CD1c-positive myeloid dendritic cell (primary cell): Measurements from ENCODE around the gene MYT1.

ENCODE experiments used
- DNase-seq: peaks from one replicate; pipeline ENCODE4 v3.0.0-alpha.2; 2016; ENCODE audit errors: extremely low spot score

Gene MYT1

DNA sequence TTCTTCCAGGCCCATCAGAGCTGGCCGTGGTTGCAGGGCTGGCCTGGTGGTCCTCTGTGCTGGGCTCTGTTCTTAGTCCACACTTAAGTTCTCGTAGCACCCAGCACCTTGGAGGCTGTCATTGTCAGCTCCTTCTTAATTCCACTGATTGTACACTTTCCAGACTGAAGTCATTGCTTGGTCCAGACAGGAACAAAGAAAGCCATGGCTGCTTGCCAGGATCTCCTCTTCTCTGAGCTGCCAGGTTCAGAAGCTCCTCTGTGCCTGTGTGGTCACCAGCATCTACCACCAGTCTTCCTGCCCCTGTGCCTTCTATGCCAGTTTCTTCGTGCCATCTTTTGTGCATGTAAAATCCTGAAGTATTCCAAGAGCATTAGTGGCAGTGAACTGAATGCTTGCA lies 51.8 kb downstream of the MYT1 start:
- DNase-seq = no peak

DNA sequence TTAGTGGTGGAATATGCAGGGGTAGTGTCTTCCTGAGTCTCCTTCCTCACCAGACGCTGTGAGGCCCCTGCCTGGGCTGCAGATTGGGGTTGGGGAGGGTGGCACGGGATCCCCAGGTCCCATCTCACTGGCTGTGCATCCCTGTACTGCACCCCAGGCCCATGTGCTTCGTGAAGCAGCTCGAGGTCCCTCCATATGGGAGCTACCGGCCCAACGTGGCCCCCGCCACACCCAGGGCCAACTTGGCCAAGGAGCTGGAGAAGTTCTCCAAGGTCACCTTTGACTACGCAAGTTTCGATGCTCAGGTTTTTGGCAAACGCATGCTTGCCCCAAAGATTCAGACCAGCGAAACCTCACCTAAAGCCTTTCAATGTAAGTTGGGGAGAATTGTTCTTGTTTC lies 52.7 kb downstream of the MYT1 start:
- no peak for DNase-seq

DNA sequence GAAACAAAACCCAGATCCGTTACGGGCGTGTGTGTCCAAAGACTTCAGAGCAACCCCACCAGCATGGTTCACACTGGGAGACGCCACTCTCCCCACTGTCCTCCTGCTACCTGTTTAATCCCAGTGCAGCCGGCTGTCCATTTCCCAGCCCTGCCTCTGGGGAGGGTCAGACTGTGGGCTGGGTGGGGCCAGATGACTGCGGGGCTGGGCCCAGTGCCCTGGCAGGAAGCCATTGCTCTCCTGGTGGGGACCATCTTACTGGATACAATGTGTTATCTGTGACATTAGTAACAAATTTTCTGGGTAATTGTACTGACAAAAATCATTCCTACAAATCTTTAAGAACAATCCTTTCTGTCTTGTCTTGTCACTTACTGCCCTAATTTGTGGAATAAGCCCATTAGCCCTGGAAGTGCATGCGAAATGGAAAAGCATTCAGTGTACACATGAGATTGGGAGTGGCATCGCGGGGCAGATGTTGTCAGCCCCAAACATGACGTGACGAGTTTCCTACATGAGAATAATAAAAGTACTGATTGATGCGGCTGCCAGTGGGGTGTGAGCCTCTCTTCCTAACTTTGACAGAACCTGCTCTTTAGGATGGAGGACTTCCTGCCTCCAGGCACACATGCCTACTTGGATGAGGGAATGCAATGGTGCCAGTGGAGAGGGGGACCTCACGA lies 53.4 kb downstream of the MYT1 start:
- no peak for DNase-seq

DNA sequence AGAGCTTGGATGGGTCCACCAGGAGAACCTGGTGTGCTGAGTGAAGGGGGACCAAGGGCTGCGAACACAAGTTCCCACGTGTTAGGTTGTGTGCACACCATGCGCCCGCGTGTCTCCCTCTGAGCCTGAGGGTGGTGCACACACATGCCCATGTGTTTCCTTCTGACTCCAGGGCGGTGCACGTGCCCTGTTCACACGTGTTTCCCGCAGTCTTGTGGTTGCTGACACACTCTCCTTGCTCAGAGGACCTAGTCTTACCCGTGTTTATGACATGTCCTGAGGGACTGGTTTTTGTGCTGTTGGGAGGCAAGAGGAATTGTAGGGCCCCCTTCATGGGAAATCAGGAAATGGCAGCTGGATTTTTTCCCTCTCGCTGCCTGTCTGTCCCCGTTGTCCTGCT lies 55.0 kb downstream of the MYT1 start:
- DNase-seq = no peak

DNA sequence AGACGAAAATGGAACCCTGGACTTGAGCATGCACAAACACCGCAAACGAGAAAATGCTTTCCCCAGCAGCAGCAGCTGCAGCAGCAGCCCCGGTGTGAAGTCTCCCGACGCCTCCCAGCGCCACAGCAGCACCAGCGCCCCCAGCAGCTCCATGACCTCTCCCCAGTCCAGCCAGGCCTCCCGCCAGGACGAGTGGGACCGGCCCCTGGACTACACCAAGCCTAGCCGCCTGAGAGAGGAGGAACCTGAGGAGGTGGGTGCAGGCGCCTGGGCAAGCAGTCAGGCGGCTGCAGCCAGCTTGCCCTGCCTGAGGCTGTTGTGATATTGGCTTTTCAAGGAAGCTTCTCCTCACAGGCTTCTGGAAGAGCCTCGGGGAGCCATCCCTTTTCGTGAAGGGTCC lies 55.5 kb downstream of the MYT1 start:
- no peak for DNase-seq

DNA sequence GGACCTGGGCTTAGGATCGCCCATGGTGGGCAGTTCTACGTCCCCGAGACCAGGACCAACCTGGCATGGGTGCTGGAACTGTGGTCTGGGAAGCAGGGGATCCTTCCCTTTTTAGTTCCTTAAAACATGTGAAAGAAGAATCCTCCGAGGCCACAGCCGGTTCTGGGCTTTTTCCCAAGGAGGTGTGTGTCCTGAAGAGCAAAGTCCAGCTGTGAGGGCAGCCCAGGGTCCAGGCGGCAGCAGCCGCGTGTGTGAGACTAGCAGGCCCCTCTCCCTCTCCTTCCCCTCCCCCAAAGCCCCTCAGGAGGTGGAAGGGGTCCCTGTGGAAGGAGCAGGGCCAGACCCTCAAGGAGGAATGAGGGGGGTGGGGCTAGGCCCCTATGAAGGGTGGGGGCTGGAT lies 56.2 kb downstream of the MYT1 start:
- DNase-seq = no peak

DNA sequence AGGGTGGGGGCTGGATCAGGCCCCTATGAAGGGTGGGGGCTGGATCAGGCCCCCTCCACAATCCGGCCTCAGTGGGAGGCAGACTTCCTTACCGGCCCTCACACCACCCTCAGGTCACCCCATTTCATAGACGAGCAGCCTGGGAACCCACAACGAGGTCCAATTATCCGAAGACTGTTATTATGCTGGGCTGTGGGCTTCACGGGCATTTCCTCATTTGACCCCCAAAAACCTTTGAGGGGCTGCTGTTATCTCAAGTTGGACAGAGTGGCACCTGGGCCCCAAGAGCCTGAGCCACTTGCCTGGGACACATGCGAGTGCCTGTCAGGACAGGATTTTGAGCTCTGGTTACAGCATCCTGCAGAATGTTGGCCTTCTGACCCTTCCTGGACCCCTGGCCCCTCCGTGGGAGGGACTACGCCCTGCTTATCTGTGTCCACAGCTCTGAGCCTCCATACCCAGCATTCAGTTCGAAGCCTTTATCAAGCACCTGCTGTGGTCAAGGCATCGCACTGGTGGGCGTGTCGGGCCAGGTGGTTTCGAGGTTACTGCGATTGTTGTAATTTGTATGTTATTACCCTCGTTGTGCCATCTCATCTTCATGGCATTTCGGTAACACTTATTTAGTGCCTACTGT lies 56.8 kb downstream of the MYT1 start:
- DNase-seq = no peak

DNA sequence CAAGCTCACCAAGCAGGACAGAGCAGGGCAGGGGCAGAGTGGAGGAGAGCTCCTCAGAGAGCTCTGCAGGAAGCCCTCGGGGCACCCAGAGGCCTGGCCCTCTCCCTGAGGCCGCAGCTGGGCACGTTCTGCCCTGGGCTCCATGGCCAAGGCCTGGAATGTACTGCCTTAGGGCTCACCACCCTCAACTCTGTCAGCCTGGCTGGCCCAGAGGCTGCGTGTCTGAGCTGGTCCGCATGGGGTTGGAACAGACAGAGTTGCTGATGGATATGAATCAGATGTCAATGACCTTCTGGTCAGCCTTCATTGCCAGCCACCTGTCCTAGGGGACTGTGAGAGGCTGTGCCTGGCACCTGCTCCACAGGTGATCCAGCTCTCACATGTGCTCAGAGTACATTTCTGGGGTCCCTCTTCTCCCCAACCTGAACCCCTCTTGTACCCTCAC lies 58.1 kb downstream of the MYT1 start:
- no peak for DNase-seq

DNA sequence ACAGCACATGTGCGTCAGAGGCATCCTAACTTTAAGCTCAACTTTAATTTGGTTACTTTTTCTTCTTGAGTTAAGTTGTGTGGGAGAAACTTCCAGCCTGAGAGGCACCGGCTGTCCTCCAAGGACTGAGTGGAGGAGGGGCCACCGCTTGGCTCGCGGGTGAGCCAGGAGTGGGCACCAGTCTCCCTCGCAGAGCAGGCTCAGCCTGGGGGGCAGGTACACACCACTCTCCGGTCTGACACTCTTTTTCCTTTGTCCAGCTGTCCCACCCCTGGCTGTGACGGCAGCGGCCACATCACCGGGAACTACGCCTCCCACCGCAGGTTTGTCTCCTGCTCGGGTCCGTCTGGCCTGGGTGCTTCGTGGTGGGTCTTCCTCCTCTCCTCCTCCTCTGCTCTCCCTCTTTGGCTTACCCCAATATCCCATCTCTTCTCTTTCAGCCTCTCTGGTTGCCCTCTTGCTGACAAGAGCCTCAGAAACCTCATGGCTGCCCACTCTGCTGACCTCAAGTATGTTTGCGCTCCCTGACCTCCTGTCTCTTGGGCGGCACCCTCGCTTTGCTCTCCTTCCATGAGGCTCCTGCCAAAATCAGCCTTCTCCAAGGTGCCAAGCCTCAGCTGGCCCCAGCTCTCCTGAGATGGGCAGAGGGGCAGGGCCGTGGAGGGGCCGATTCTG lies 58.7 kb downstream of the MYT1 start:
- DNase-seq = no peak

DNA sequence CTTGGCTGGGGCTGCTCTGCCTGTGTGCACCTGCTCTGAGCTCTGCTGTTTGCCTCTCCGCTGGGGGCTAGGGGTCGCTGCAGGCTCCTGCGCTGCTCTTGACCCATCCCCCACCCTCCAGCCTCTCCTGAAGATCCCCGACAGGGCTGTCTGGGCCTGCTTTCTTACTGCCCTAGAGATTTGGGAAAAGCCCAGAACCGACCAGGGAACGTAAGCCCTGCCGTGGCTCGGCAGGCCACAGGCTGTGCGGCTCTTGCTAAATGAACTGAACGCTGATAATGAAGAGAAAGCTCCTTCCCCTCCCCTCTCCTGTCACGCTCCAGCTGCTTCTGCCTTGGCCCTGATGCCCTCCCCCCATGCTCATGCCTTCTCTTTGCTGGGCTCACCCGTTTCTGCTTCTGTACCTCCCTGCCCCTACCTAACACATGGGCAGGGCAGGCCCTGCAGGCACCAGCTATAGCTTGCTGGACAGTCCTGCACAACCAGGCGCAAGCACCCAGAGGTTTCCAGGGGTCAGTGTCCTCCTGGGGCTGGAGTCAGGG lies 59.3 kb downstream of the MYT1 start:
- DNase-seq = no peak

DNA sequence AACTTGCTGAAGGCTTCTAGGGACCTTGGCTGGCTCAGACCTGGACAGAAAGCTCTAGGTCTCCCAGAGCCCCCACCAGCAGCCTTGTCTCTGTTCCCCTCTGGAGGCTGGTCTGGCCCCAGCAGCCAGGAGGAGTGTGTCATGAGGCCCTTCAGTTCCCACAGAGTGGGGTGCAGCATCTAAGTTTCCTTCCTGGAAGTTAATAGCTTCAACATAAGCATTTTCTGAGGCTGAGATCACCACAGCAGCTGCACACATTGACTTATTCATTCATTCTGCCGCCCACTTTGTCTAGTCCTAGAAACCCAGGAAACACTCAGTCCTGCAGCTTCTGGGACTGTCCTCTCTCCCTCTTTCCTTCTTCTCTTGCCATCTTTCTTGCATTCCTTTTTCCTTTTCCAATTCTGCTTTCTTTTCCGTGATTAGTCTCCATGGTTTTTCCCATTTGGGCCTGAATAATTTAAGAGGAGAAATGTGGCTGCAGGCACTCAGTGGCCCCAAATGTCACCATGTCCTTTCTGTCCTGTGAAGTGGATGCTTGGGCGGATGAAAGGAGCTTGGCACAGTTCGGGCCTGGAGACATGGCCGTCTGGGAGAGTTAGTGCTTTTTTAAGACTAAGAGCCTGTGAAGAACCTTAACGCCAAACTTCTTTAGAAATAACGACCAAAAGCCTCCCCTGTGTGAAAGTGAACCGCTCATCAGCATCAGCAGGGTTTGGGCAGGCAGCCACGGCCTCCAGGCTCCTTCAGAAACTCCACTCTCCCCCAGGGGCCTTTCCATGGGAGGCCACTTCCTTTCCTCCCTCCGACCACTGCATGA lies 60.3 kb downstream of the MYT1 start:
- DNase-seq = no peak

DNA sequence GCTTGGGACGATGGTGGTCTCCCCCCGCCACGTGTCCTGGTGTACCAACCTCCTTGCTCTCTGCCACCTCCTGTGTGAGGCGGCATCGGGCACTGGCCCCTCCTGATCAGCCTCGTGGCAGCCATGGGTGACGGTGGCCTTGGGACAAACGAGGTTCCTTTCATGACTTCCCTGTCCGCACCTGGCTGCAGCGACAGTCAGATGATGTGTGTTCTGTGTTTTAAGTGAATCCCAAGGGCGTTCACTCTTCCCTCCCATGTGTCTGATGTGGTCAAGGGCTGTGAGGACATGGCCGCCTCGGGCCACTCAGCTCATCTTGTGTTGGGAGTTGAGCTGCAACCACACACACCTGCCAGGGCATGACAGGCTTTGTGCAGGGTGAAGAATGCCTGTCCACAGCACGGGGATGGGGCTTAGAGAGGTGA lies 60.9 kb downstream of the MYT1 start:
- no peak for DNase-seq

DNA sequence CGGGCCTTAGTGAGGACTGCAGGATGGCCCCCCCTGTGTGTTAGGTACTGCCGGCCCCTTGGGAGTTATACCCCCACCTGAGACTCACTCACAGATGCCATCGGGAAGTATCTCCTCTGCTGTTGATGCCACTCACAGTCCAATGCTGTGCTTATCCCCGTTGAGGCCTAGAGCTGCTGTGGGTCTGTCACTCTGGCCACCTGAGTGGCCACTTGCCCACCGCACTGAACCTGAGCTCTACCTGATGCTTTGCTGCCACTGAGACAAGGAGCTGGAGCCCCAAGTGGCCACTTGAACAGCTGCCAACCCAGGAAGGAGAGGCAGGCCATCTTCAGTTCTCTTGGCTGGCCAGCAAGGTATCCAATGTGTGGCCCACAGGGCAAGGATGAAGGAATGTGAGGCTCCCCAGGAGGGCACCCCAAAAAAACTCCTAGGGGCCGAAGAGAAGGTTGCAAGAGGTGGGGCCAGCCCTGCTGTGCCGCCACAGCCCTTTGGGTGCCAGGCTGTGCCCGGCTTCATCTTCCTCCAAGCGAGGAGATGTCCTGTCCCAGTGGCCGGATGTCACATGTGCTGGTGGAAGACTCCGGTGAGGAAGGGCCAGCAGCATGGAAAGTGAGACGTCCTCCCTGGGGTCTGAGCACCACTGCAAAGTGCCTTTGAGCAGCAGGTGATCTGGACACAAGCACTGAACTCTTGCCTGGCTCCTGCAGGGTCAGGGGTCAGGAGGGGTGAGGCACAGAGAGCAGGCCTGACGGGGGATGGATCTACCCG lies 61.8 kb downstream of the MYT1 start:
- DNase-seq = no peak

DNA sequence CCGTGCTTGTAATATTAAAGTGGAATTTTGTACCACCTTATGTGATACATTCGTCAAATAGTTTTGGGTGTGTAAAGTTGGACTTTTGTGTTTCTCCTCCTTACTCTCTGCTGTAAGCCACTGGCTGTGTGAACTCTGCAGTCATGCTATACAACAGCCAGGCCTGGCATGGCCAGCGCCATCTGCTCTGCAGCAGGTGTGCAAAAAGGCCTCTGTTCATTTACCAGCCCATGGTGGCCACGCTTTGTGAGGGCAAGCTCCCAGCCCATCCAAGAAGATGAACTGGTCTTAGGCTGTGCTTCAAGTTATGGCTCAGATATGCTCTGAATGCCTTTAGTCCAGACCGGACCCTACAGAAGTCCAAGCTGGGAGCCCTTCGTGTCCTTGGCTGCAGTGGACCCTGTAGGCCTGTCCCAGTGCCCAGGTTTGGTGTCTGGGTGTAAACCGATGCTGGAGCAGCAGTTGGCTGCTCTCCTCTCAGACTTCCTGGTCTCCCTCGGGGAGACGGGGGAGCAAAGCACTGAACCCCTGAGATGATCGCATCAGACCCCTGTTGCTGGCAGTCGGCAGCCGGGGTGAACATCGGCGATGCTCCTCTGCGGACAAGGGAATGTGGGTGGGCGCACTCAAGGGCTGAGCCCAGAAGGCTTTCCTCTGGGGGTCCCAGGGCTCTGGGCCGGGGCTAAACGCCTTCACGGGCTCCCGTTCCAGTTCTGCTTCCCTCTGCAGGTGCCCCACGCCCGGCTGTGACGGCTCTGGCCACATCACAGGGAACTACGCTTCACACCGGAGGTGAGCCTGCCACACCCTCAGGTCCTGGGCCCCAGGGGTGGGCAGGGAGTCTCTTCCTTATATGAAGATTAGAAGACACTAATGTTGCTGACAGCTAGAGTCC lies 62.7 kb downstream of the MYT1 start:
- no peak for DNase-seq

DNA sequence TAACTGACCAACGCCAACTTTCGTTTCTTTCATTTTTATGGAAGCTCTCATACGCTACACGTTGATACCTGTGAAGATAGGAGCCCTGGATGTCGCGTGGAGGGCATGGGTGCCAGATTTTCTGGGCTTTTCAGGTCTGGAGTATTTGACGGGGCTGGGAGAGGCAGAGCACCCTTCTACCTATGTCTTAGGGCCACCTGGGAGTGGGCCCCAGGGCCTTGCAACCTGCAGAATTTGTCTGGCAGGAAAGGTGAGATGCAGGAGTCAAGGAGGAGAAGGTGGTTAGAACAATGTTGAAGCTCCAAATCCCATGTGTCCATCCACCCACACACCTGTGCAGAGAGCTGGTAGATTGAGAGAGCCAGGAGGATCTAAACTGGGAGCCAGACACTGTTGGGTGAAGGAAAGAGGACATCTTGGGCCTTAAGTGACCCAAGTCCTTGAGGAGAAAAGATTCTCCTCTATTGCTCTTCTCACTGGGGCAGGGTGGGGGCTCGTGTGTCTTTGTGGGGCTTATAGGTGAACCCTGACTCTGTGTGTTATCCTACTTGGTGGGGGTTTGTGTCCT lies 63.9 kb downstream of the MYT1 start:
- no peak for DNase-seq

DNA sequence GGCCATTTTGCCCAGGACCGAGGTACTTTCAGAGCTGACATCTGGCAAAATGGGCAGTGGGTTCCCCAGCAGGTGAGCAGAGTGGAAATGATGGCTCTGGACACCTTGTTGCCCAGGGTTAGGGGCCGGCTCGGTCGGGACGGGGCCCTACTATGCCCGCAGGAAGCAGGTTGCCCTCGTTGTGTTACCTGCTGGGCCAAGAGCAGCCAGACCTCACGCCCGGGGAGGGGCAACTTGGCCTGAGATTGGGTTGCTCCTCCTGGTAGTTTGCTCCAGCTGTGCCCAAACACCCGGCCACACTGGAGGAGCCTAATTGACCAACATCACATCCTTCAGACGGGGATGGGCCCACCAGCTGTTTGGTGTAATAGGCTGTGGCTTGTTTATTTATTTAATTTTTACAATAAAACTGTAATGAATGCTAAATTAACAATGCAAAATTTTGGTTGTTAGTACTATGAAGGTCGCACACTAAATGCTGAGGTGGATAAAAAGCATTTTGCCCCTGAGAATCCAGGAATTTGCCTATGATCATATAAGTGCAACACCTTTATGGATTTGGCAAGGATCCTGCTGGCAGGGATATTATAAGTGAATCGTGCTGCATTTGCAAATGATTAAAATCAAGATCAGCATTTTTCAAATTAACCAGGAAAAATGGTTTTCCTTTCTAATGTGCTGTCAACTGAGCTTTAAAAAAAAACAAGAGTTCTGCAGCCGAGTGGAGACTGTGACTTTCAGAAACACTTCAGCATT lies 64.7 kb downstream of the MYT1 start:
- no peak for DNase-seq

DNA sequence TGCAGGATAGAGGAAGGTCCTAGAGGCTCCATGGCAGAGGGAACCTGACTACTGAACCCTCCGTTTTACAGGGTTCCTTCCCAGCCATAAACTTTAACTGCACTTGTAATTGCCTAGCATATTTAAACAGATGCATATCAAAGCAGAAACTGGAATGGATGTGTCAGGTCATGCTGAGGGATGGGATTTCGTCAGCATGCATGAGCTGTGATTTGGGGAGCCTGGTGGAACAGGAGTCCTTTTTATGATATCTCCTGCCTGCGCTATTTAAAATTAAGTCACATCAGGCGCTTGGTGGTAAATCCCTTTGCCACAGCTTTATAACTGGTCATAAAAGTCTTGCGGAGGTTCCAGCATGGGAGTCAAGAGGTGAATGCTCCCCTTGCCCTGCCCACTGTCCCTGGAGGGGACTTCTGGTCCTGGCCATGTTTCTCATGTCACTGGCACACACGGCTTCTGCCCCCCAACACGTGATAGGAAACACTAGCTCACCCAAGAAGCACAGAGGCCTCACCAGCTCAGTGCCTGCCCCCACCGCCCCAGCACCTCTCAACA lies 65.3 kb downstream of the MYT1 start:
- no peak for DNase-seq

DNA sequence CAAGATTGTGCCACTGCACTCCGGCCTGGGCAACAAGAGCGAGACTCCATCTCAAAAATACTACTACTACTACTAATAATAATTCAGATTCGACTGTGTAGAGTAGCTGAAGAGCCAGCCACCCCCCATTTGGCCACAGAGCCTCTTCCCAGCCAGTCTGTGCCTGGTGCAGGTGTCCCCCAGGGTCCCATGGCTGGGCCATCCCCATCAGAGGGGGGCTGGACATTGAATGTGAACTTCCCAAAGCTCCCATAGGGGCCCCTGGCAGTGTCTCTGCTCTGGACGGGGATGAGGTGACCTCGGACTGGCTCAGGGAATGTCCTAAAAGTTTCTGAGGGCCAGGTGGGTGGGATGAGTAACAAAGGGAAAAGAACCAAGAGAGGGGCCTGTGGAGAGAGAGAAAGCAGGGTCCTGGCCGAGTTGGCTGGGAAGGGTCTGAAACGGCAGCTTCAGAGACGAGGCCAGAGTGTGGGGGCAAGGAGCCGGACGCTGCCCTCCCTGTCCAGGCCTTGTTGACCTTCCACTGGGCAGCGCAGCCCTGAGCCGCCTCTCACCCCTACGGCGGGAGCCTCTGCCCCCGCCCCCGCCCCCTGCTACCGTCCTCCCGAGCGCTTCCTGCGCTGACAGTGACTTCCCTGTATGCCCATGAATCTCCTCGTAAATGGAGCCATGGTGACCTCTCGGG lies 66.4 kb downstream of the MYT1 start:
- no peak for DNase-seq
